ENCODE data around the gene PRDM10.

Gene PRDM10

DNA sequence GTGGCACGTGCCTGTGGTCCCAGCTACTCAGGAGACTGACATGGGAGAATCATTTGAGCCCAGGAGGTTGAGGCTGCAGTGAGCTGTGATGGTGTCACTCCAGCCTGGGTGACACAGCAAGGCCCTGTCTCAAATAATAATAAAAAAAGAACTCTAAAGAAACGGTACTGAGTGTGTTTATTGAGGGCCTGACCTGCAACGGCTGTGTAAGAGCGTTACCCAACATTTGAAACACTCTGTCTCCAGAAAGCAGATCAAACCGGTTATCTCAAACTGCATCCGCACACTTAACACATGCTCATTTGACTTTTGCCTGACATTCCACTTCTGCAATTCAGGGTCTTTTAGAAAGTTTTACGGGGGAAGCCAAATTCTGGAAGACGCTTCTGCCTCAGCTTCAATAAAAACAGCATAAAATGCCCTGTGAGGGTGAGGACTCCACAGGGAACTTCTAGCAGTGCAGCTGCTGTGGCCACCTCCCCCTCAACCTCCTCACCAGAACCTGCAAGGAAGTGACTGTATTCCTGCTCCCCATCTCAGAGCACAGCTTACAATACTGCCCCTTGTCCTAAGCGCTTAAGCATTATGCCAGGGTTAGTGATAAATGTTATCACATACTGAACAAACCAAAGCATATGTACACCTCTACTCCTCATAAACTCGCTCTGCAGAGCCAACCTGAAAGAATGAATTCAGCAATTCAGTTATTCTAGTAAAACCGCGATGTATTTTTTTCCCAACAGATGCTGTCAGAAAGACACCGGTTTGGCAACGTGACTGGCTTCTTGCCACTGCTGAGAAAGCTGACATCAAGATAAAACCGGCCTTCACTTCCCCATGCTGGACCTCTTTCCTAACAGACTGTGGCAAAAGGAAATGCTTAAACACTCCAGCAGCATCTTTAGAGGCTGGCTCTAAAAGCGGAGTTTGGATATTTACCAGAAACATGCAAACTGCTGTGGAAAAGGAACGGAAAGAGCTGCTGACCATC lies 52.2 kb downstream of the PRDM10 start:
- TF ChIP-seq, protein P1, sequence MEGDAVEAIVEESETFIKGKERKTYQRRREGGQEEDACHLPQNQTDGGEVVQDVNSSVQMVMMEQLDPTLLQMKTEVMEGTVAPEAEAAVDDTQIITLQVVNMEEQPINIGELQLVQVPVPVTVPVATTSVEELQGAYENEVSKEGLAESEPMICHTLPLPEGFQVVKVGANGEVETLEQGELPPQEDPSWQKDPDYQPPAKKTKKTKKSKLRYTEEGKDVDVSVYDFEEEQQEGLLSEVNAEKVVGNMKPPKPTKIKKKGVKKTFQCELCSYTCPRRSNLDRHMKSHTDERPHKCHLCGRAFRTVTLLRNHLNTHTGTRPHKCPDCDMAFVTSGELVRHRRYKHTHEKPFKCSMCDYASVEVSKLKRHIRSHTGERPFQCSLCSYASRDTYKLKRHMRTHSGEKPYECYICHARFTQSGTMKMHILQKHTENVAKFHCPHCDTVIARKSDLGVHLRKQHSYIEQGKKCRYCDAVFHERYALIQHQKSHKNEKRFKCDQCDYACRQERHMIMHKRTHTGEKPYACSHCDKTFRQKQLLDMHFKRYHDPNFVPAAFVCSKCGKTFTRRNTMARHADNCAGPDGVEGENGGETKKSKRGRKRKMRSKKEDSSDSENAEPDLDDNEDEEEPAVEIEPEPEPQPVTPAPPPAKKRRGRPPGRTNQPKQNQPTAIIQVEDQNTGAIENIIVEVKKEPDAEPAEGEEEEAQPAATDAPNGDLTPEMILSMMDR (IDR thresholded peaks at IDR 0.05; ENCODE audit: borderline replicate concordance, control extremely low read depth, extremely low read depth, insufficient read depth, missing control alignments) = no peak
- DNase-seq (ENCODE audit: low spot score) = no peak

DNA sequence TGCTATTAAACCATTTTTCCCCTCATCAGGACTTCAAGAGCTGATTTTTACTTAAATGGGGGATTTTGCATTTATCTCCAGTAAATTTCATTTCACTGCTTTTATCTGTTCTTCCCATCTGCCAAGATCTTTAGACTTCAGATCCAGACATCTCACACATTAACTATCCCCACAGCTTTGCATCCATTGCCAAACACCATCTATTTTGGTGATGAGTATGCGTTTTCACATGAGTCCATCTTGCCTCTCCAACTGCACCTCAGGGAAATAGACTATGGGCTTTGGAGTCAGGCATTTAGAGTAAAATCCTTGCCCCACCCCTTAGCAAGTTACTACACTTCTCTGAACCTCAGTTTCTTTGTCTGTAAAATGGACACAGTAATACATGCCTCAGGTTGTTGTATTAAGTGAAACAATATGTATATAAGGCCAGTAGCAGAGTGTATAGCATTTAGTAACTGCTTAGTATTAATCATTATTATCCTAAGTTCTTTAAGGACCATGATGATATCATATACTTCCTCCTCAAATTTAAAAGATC lies 53.6 kb downstream of the PRDM10 start:
- TF ChIP-seq, protein P1 (IDR thresholded peaks at IDR 0.05; ENCODE audit: borderline replicate concordance, control extremely low read depth, extremely low read depth, insufficient read depth, missing control alignments) = no peak
- DNase-seq (ENCODE audit: low spot score) = no peak
- in situ Hi-C loops (cut with MboI; ENCODE audit: low sequenced_read_pairs, unreplicated experiment) = loop anchor here (25.0 kb wide), 1 partner anchor 463 kb away; no protein-coding TSS in a partner anchor

More for the DNA sequence above, 52.2 kb downstream of the PRDM10 start:
- in situ Hi-C loops (cut with MboI; ENCODE audit: low sequenced_read_pairs, unreplicated experiment) = no loop called here

DNA sequence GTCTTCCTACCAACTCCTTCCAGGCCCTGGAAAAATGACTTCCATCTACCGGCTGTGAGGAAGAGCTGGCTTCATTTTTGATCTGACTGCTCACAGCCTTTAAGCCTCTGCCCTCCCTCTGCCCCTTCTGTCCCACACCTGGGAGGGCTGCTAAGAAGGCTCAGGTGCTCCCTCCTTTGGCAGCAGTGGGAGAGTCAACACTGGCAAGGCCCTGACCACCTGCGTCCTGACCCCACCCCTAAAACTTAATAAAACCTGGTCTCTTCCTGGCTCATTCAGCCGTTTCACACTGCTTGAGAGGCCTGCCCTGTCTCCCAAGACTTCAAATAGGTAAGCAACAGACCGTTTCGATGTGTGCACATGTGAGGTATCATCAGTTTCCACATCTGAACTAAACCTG lies 55.2 kb downstream of the PRDM10 start:
- no peak for DNase-seq (ENCODE audit: low spot score)
- in situ Hi-C loops (cut with MboI; ENCODE audit: low sequenced_read_pairs, unreplicated experiment) = loop anchor here (25.0 kb wide), 1 partner anchor 465 kb away; no protein-coding TSS in a partner anchor
- TF ChIP-seq, protein P1 (IDR thresholded peaks at IDR 0.05; ENCODE audit: borderline replicate concordance, control extremely low read depth, extremely low read depth, insufficient read depth, missing control alignments) = no peak

DNA sequence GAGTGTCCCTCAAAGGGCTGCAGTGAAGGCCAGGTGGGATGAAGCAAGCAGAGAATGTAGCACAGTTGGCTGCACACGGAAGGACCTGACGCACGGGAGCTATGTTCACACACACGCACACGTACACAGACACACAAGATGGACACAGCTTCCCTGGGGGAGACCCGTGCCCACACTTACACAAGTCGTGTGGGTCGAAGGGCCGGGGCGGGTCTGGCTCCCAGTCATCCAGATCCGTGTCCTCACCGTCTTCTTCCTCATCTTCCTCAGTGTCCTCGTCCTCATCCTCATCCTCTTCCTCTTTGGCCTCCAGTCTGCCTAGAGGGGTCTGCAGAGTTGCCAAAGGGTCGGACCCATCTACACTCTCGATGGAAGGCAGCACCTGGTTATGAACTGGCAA lies 55.7 kb downstream of the PRDM10 start:
- in situ Hi-C loops (cut with MboI; ENCODE audit: low sequenced_read_pairs, unreplicated experiment) = loop anchor here (25.0 kb wide), 1 partner anchor 465 kb away; no protein-coding TSS in a partner anchor
- no peak for DNase-seq (ENCODE audit: low spot score)
- TF ChIP-seq, protein P1 (IDR thresholded peaks at IDR 0.05; ENCODE audit: borderline replicate concordance, control extremely low read depth, extremely low read depth, insufficient read depth, missing control alignments) = no peak

DNA sequence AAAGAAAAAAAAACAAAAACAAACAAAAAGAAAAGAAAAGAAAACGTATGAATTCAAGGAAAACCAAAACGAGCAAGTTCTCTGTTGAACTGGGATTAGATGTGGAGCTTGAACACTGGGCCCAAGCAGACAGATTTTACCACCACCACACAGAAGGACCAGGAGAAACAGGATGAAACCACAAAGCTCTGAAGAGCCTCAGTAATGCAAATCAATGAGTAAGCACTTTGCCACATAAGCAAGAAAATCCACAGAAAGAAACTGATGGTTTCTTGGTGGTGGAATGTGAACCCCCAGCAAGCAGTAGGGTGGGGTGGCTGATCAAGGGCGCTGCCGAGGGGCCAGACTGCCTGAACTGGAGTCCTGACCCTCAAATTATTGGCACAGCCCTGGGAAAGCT lies 56.4 kb downstream of the PRDM10 start:
- TF ChIP-seq, protein P1 (IDR thresholded peaks at IDR 0.05; ENCODE audit: borderline replicate concordance, control extremely low read depth, extremely low read depth, insufficient read depth, missing control alignments) = no peak
- in situ Hi-C loops (cut with MboI; ENCODE audit: low sequenced_read_pairs, unreplicated experiment) = loop anchor here (25.0 kb wide), 1 partner anchor 466 kb away; no protein-coding TSS in a partner anchor
- DNase-seq (ENCODE audit: low spot score) = no peak

DNA sequence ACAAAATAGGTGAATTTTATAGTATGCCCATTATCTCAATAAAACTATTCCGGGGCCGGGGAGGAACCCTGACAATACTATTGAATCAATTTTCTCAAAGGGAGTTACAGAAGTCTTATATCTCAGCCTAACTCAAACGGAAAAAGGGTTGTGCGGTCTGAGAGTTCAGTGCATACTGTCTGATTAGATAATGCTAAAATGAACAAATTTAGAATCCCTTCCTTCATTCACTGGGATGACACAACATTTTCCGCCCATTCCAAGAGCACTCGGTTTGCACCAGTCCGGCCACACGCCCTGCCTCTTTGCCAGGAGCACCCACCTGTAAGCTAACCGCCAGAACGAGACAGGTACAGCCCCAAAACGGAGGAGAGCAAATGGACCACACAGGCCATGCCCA lies 57.3 kb downstream of the PRDM10 start:
- TF ChIP-seq, protein P1 (IDR thresholded peaks at IDR 0.05; ENCODE audit: borderline replicate concordance, control extremely low read depth, extremely low read depth, insufficient read depth, missing control alignments) = no peak

More for the DNA sequence above, 57.3 kb downstream of the PRDM10 start:
- DNase-seq (ENCODE audit: low spot score) = no peak
- in situ Hi-C loops (cut with MboI; ENCODE audit: low sequenced_read_pairs, unreplicated experiment) = loop anchor here (25.0 kb wide), 1 partner anchor 467 kb away; no protein-coding TSS in a partner anchor

Measured in GM13976 (cell line).